ENCODE measurements around the gene ANAPC2.

Gene ANAPC2

DNA sequence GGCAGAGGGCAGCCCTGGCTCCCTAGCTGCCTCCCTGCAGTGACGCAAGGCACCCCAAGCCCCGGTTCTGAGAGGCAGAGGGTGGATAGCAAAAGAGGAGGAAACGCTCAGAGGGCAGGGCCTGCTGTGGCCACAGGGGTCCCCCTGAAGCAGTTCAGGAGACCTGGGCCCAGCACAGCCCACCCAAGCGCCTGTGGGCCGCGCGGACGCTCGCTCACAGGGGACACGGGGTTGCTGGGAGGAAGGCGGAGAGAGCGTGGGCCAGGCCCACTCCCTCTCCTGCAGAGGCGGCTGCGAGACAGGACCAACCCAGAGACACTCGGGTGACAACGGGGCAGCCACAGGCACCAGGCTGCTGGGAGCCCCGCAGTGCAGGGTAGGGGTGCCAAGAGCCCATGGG, 8.6 kb downstream of the ANAPC2 start:
- Mint-ChIP-seq H3K9me3 (ENCODE audit: low read depth) (no peaks in the 10 kb centered on the region), H3K4me1 (ENCODE audit: low read depth) (no peaks in the 10 kb centered on the region), H3K27me3 (no peaks in the 10 kb centered on the region), H3K27ac (no peak overlapping the region), H3K4me3 (no peak overlapping the region), H3K36me3 (no peaks in the 10 kb centered on the region)

DNA sequence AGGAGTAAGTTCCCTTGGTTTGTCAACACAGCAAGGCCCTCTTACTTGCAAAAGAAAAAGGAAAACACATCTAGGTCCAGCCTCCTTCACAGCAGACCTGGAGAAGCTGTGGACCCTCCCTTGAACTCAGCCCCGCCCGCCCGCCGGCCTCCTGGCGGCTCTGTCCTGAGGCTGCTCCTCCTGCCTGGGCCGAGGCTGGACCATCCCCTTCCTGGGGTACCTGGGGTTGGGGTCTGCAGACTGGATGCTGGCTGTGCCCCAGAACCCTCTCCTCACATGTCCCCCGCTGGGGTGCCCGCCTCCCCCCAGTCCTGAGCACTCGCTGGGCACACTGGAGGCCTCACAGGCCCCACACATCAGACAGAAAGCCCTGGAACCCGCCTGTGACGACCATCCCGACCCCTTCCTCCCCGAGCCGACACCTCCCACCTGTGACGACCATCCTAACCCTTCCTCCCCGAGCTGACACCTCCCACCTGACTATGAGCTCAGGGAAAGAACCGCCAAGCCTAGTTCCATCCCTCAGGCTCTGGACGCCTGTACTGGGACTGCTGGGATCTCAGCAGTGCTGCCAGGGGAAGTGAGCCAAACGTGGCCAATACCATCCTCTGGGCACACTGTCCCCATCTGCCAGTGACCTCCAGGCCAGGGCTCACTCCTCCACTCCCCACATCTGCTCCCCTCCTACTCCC, 9.3 kb downstream of the ANAPC2 start:
- no peaks in the 10 kb centered on the region for H3K4me1 Mint-ChIP-seq (ENCODE audit: low read depth)
- H3K27me3 Mint-ChIP-seq: no peaks in the 10 kb centered on the region
- no peak overlapping the region for H3K4me3 Mint-ChIP-seq
- H3K27ac Mint-ChIP-seq: no peak overlapping the region
- no peaks in the 10 kb centered on the region for H3K36me3 Mint-ChIP-seq
- no peaks in the 10 kb centered on the region for H3K9me3 Mint-ChIP-seq (ENCODE audit: low read depth)

DNA sequence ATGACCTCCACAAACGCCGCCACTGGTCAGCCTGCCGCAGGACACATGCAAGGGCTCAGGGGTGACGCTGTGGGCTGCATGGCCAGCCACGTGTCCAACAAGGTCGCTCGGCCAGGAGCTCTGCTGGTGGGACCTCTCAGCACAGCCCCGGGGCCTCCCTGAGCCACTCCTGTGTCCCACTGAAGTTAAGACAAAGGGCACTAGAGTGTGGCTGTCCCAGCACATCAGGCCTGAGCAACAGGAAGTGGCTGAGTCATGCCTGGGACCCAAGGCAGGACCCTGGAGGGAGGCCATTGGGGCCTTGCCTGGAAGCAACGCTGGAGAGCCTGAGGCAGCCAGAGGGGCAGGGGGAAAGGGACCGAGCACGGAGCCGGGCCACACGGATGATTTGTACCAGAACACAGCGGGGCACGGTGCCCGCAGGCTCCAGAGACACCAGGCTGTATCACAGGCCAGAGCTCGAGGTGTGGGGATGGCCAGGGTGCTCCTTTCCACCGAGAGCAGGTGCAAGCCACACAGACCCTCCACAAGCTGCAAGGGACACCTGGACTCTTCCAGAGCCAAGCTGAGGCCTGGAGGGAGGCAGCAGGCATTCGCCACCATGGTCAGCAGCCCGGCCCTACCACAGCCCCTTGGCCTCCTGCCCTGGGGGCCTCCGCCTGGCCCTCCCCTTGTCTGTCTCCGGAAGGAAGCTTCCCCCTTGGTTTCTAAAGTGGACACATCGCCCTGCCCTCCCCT, 10.0 kb downstream of the ANAPC2 start:
- Mint-ChIP-seq H3K4me3 (no peak overlapping the region), H3K9me3 (ENCODE audit: low read depth) (no peaks in the 10 kb centered on the region), H3K4me1 (ENCODE audit: low read depth) (no peaks in the 10 kb centered on the region), H3K27me3 (no peaks in the 10 kb centered on the region), H3K27ac (no peak overlapping the region), H3K36me3 (no peaks in the 10 kb centered on the region)

GRCh38 chr9:137176302-137177182, 11.8 kb downstream of the ANAPC2 start:
- Mint-ChIP-seq H3K27me3 (no peaks in the 10 kb centered on the region), H3K27ac (no peak overlapping the region)

GRCh38 chr9:137175345-137175961, 12.9 kb downstream of the ANAPC2 start:
- Mint-ChIP-seq H3K4me1 (ENCODE audit: low read depth) (no peaks in the 10 kb centered on the region), H3K36me3 (no peaks in the 10 kb centered on the region), H3K27me3 (no peaks in the 10 kb centered on the region), H3K27ac (no peak overlapping the region), H3K4me3 (no peak overlapping the region), H3K9me3 (ENCODE audit: low read depth) (no peaks in the 10 kb centered on the region)

More at GRCh38 chr9:137176302-137177182, 11.8 kb downstream of the ANAPC2 start:
- Mint-ChIP-seq H3K9me3 (ENCODE audit: low read depth) (no peaks in the 10 kb centered on the region), H3K4me3 (no peak overlapping the region), H3K4me1 (ENCODE audit: low read depth) (no peaks in the 10 kb centered on the region), H3K36me3 (no peaks in the 10 kb centered on the region)

DNA sequence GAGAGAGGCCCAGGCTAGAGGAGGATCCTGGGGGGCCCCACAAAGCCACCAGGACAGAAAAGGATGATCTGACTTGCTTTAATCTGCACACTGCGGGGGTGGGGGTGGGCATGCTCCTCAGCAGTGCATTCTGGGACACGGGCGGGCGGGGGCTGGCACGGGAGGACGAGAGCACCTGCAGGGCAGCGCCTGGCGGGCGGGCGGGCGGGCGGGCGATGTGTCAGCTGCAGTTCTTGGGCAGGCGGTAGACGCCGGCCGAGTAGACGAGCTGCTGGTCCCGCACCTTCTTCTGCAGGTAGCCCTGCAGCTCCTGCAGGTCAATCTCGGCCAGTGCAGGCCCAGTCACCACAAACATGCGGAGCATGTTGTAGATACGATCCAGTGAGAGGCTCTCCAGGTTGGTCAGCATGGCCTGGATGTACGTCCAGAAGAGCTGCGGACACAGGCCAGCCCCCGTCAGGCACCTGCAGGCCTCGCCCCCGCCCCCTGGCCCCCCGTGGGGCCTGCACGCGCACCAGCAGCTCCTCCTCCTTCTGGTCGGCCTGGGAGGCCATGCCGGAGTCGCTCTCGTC, 13.6 kb downstream of the ANAPC2 start:
- Mint-ChIP-seq H3K9me3 (ENCODE audit: low read depth) (no peaks in the 10 kb centered on the region), H3K36me3 (no peaks in the 10 kb centered on the region), H3K27ac (no peak overlapping the region), H3K4me1 (ENCODE audit: low read depth) (no peaks in the 10 kb centered on the region), H3K27me3 (no peaks in the 10 kb centered on the region), H3K4me3 (no peak overlapping the region)

- Mint-ChIP-seq H3K27me3 (no peaks in the 10 kb centered on the region), H3K27ac (no peak overlapping the region), H3K36me3 (no peaks in the 10 kb centered on the region), H3K9me3 (ENCODE audit: low read depth) (no peaks in the 10 kb centered on the region), H3K4me3 (no peak overlapping the region), H3K4me1 (ENCODE audit: low read depth) (no peaks in the 10 kb centered on the region)
These were observed 14.3 kb downstream of the ANAPC2 start for GRCh38 chr9:137173796-137174664.

DNA sequence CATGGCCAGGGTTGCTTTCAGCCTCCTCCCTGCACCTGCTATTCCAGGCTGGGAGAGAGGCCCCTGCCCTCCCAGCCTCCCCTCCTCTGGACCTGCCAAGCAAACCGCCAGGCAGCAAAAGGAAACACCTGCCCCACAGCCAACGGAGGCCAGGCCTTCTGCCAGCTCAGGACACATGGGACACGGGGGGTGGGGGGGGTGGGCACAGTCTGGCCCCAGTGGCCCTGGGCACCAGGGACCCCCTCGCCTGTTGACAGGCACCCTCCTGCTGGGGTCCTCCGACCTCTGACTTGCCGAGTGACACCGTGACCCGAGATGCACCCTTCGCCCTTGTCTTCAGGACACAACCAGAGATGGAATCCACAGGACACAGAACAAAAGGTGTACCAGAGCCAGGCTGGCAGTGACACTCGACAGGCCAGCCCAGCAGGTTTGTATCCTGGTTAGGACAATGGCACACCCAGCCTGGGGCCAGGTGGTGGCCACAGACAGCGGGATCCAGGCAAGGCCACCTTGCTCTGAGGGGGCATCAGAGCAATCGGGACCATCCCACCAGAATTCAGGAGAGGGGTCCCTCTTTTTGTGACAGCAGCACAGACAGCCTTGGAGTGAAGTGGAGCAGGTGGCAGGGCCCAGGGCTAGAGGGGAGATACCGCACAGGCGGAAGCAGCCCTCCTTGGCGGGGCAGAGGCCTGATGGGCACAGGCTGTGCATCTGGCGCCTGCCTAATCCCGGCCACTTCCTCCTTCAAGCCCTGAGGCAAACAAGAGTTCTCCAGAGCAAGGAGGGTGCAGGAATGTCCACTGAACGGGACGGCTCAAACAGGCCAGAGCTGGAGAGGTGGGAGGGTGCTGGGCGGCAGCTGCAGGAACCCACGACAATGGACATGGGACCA, 15.2 kb downstream of the ANAPC2 start:
- Mint-ChIP-seq H3K27me3 (no peaks in the 10 kb centered on the region), H3K9me3 (ENCODE audit: low read depth) (no peaks in the 10 kb centered on the region), H3K36me3 (no peaks in the 10 kb centered on the region), H3K4me3 (no peak overlapping the region), H3K4me1 (ENCODE audit: low read depth) (no peaks in the 10 kb centered on the region), H3K27ac (no peak overlapping the region)

GRCh38 chr9:137171149-137171900, 17.0 kb downstream of the ANAPC2 start:
- no peak overlapping the region for H3K27ac Mint-ChIP-seq
- H3K4me3 Mint-ChIP-seq: no peak overlapping the region
- no peaks in the 10 kb centered on the region for H3K9me3 Mint-ChIP-seq (ENCODE audit: low read depth)
- H3K27me3 Mint-ChIP-seq: peaks cover 3% of the 10 kb centered on the region
- H3K36me3 Mint-ChIP-seq: no peaks in the 10 kb centered on the region
- no peaks in the 10 kb centered on the region for H3K4me1 Mint-ChIP-seq (ENCODE audit: low read depth)

- Mint-ChIP-seq H3K4me3 (no peak overlapping the region), H3K4me1 (ENCODE audit: low read depth) (no peaks in the 10 kb centered on the region), H3K36me3 (no peaks in the 10 kb centered on the region), H3K27me3 (peaks cover 3% of the 10 kb centered on the region), H3K9me3 (ENCODE audit: low read depth) (no peaks in the 10 kb centered on the region), H3K27ac (no peak overlapping the region)
These were observed 17.7 kb downstream of the ANAPC2 start for GRCh38 chr9:137170486-137171148.

DNA sequence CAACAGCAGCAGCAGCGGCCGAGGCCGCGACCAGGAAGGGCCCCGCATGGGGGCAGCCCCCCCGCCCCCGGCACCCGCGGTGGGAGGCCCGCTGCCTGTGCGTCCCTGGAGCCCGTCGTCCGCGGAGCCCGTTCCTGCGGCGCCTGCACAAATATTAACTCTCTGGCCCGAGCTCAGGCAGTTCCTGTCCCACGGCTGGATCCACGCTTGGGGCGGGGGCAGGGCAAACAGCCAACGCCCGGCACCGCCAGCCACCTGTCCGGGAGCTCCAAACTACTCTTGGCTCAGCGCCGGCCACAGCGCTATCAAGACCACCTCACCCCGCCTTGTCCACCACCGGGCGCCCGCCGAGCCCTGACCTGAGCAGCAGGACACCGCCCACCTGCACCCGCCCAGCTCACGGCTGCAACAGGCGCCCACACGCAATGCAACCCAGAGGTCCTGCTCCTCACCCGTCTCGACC, 18.4 kb downstream of the ANAPC2 start, which contains the start of gene LRRC26:
TSS of gene LRRC26 (minus strand) at position 156 of the 463 bp plus-strand sequence. CDS start at position 48, 108 bp downstream.
- Mint-ChIP-seq H3K36me3 (no peaks in the 10 kb centered on the region), H3K27me3 (peaks cover 3% of the 10 kb centered on the region), H3K4me3 (no peak within 1 kb of the TSS), H3K9me3 (ENCODE audit: low read depth) (no peaks in the 10 kb centered on the region), H3K4me1 (ENCODE audit: low read depth) (no peaks in the 10 kb centered on the region), H3K27ac (no peak within 1 kb of the TSS)

All from activated naive CD8-positive, alpha-beta T cell (primary cell).